GF-D8 (cell line): ENCODE results near the gene HMGXB3.
"Not testable (repeated sequence)": the region's sequence is repeated elsewhere in the genome, so short reads cannot be mapped to it uniquely, and the experiment has no call there.

ENCODE experiments used
- DNase-seq: peaks from one replicate; lab custom pipeline; 2025; lab: John Stamatoyannopoulos, UW

The HMGXB3 gene

DNA sequence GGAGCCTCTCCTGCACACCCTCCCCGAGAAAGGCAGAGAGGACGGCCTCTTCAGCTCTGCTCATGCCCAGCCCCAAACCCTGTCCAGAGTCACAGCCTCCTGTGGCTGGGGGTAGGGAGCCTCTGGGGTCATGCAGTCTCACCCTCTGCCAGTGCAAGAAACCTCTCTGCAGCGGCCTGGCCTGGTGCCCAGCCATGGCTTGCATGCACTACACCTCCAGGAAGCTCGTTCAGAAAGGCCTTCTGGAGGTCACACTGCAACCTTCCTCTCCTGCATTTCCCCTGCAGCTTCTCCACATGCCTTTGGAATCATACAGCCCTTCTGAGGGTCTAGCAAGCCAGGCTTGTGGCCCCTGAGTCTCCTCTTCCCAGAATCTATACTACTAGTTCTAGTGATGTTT lies 67.9 kb downstream of the HMGXB3 start:
- no peak for DNase-seq

- DNase-seq = no peak
Observed at GRCh38 chr5:150068961-150069645, 68.6 kb downstream of the HMGXB3 start.

DNA sequence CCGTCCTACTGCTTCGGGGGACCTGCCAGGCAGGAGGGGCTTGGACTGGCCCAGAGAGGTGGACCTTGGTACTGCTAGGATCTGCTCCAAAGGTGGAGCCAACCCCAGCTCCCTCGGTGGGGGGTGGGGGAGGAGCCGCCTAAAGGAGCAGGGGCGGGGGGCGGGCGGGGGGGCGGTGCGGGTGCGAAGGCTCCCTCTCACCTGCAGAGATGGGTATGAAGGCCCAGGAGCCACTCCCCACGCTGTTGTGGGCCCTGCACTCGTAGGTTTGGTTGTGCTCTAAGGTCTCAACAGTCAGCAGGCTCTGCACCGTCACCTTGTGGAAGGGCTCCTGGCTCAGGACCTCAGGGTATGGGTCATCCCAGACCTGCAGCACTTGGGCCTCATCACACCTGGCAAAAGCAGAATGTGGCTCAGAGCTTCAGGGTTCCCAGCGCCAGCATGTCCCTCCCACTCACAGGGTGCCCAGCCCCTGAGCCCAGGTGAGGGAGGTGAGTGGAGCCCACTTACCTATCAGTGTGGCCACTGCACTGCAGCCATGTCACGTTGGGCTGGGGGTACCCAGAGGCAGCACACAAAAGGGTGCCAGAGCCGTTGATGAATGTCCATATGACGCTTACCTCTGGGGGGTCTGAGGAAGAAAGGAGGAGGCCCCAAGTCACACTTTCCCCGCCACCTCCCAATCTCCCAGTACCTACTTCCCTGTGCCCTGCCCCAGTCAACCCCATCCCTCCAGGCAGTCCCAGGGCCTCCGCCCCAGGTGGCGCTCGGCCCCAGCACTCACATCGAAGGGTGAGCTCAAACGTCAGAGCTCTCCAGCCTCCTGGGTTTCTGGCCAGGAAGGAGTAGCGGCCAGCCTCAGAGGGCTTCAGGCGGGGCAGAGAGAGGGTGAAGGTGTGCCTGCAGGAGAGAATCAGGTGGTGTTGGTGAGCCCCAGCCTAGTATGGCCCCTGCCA lies 69.4 kb downstream of the HMGXB3 start:
- DNase-seq = no peak

GRCh38 chr5:150070821-150071220 lies 70.3 kb downstream of the HMGXB3 start:
- no peak for DNase-seq

DNA sequence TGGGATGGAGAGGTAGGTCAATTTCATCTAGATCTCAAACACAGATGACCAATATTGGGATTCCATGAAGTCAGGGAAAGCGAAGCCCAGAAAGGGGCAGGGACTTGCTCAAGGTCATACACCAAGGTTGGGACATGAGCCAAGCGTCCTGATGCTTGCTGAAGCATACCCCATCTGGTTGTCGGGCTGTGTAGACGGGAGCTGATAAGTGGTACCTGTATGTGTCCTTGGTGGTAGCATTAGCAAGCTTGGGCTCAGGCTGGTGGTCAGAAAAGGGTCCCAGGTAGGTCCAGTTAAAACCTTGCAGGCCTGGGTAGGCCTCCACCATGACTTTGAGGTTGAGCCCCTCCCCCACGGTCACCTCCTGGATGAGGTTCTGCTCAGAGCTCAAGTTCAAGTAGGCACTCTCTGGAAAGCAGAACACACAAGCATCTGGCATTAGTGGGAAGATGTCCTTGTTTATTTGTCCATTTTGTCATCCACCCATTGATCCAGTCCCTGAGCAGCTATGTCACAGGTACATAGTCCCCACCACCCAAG lies 72.6 kb downstream of the HMGXB3 start:
- DNase-seq = no peak

DNA sequence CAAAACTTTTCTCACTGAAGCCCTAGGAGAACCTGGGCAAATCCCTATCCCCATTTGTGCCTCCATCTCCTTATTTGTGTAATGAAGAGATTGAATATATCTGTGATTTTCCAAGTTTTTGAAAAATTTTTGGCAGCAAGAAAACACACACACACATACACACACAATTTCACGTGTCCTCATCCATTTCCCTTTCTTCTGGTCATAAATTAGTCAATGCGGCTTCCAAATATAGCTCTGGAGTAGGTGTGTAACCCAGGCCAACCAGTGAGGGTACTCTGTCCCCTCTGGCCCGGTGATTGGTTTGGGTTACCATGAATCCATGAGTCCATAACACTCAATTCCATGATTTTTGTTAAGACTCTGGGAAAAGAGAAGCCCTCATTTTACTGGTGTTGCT lies 73.1 kb downstream of the HMGXB3 start:
- no peak for DNase-seq

- DNase-seq = no peak
Observed at GRCh38 chr5:150075233-150075632, 74.7 kb downstream of the HMGXB3 start.

DNA sequence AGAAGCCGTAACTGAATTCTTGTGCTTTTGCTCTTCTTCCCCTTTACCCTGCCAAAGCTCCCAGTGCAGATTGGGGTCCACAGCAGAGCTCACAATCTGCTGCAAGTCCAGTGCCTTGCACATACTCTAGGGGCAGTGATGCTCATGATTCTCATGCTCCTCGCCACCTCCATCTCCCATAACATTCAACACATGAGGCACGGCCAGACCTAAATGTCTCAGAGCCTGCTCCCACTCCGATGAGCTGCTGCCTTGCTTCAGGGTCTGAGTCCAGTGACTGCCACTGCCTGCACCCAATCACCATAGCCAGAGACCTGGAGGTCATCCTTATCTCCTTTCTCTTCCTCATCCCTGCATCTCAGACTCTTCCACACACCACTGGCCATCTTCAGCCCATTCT lies 75.3 kb downstream of the HMGXB3 start:
- DNase-seq = no peak

DNA sequence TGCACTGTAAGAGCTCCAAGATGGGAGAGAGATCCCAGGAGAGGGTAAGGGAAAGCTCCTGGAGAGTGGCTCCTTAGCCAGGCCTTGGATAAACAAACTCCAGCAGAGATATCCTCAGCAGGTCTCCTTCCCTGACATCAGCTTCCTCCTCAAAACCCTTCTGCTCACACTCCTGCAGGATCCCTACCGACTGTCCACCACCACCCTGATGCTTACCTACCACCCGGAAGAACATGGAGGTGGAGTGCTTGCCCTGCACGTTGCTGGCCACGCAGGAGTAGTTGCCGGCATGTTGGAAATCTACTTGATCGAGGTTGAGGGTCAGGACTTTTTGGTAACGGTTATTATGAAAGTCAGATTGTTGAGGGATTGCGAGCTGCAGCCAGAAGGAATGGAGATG lies 76.5 kb downstream of the HMGXB3 start:
- DNase-seq = no peak

DNA sequence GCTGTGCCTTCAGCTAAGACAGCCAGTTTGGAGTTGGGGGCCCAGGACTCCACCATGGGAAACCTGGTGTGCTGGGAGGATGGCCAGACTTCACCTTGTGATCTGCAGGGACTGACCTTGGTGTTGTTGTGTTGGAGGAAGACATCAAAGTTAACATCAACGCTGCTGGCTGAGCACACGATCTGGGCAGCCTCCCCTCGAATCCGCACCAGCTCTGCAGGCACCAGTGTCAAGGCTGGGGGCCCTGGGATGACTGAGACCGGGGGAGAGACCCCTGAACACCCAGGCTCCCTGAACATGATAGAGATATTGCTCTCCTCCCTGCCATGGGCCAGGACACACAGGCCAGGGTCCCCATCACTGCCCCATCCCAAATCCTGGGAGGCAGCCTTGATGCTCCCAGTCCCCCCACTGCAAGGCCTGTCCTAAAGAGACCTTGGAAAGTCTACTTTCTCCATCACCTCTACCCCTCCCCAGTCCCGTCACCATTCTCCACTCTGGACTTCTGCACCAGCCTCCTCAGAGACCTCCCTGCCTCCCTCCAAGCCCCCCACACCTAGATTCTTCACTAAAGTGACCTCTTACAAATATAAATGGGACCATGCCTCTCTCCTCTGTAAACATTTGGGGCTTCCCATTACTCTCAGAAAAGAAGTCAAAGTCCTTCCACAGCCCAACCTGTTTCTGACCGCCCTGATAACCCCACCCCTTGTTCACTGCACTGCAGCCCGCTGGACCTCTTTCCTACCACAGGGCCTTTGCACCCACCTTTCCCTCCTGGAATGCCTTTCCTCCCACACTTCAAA lies 77.7 kb downstream of the HMGXB3 start:
- no peak for DNase-seq

DNA sequence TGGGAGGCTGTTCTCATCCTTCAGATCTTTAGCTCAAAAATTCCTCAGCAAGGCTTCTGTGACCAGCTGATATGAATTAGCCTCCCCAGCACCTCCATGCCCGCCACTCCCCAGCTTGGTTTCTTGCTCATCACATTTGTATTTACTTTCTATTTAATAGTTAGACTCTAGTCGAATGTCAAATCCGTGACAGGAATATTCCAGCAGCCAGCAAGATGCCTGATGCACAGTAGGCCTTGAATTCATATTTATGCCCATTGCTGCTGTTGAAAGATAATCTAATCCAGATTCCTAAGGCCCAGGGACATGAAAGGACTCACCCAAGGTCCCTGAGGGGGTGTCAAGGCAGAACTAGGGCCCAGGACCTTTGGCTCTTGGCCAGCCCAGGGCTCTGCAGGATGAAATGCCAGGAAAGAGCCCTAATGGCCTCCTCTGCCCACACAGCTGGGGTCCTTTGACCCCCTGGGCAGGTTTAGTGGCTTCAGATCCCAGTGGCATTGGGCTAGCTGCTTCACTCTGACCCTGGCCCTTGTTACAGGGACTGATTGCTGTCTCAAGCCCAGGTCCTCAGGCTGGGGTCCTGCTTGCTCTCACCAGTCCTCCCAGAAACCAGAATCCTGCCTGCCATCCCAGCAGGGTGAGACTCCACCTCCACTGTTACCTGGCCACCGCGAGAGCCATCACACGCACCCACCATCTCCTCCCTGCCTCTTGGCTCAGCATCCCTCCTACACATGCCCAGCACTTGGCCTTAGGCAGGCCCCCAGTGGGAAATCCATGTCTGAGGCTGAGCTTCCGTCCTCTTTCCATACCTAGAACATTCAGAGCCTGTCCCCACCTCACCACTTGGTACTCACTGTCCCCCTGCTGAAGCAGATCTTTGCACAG lies 78.5 kb downstream of the HMGXB3 start:
- DNase-seq = no peak

DNA sequence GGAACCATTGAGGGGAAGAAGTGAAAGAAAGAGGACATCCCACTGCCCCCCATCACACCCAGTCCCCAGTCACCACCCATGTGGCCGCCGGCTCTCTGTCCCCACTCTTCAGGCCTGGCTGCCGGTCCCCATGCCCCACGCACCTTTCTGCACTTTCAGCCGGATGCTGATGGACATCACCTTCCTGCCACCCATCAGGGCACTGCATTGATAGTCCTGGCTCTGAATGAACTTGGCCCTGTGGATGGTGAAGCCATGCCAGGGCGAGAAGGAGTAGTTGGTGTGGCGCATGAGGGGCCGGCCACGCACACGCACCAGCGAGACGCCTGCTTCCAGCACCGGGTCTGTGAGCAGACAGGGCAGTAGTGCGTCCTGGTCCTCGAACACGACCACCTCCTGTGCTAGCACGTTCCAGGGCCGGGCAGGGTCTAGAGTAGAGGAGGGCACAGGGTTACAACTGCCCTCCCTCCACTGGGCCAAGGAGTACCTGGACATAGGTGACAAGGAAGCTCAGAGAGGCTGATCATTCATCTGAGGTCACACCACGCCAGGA lies 79.4 kb downstream of the HMGXB3 start:
- DNase-seq = no peak

DNA sequence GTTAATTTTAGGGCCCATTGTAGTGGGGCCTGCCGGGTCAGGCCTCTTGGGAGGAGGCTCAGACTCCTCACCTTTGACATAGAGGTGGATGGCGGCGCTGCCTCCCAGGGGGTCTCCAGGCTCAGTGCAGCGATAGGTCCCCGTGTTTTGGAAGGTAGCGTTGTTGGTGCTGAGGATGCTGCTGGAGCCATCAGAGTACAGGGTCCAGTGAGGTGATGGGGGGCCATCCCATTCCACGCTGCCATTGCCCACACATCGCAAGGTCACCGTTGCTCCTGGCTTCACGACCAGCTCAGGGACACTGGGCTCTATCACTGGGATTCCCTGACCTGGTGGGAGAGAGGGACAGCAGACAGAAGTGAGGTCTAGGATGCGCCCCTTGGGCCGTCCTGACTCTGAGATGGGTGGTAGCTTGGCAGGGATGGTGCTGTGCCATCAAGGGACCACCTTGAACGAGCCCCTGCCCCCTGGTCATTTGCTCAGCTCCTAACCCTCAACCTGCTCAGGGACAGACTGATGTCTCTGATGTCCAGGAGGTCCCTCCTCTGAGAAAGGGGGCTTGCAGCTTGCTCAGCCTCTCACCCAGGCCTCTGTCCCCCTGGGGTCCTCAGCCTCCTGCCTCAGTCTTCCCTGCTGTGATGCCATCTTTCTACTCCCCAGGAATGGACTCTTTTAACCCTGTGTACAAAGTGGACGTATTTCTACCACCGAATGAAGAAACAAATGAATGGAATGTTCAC lies 80.3 kb downstream of the HMGXB3 start:
- no peak for DNase-seq

DNA sequence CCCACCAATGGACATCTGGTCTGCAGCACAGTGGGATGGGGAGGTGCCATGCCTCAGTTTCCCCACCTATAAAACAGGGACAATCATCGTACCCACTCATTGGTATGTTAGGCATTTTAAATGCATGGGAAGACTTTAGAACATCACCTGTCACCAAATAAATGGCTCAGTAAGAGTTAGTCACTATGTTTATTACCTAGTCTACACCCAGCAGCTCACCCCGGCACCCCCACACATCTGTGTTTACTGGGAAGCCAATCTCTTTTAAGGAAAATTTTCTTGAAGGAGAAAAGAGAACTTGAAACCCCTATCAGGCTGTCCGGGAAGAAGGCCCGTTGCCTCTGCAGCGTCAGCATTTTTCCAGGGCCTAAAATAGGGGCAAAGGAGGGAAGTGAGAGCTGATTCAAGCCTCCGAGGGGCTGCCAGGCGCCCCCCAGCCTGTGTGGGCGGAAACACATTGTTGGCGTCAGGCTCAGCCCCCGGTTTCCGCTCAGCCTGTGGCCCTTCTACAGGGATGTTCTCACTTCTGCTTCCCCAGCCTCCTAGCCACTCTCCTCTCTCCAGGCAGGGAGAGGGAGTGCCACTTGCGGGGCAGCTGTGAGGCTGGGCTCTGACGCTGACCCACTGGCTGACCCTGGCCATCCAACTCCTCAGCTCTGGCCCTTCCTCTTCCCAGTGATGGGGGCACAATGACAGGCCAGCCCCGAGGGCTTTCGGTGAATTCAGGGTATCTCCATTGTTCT lies 81.2 kb downstream of the HMGXB3 start:
- DNase-seq = peak; percentile 37

DNA sequence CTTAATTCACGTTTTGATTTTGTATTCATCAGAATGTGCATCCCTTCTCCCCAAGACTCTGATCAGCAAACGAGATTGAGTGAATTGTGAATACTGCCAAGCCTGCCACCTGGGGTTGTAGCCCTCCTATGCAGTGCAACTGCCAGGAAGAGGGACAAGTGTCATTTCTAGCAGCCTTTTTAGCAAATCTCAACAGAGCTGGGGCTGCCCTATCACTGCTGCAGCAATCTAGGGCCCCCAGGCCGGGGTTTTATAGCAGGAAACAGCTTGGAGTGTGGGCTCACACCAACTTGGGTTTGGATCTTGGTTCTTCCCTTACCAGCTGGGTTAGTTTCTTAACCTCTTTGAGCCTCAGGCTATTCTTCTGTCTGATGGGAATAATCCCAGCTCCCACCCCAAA lies 81.8 kb downstream of the HMGXB3 start:
- DNase-seq = peak; percentile 63

GRCh38 chr5:150082889-150083288 lies 82.3 kb downstream of the HMGXB3 start:
- no peak for DNase-seq

- DNase-seq = not testable (repeated sequence)
Observed at GRCh38 chr5:150084754-150085153, 84.2 kb downstream of the HMGXB3 start.

DNA sequence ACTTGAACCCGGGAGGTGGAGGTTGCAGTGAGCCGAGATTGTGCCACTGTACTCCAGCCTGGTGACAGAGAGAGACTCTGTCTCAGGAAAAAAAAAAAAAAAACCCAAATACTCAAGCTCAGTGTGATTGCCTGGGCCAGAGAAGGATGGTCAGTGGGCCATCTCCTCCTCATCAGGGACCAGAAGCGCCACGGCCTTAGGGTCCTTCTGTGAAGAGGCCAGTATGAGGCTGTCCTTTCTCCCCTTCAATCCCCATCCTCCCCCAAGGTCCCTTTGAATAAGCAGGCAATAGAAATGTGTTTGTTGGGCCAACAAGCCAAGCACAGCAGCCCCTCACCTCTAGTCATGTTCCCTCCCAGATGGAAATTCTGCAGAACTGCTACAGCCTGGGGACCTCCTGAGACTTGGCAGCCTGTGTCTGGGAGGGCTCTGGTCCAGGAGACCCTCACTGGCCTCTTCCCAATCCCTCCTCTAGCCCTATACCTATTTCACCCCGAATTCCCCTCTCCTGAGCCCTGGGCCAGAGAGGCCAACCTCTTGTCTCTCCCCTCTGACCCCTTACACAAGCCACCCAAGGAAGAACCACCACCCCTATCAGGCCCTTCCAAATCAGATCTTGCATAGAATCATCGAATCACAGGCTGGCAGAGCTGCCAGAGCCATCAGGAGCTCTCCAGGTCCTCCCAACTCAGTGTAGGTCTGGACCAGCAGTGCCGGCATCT lies 84.8 kb downstream of the HMGXB3 start:
- DNase-seq = no peak
